ENCODE measurements around the gene AFP.

Gene AFP

DNA sequence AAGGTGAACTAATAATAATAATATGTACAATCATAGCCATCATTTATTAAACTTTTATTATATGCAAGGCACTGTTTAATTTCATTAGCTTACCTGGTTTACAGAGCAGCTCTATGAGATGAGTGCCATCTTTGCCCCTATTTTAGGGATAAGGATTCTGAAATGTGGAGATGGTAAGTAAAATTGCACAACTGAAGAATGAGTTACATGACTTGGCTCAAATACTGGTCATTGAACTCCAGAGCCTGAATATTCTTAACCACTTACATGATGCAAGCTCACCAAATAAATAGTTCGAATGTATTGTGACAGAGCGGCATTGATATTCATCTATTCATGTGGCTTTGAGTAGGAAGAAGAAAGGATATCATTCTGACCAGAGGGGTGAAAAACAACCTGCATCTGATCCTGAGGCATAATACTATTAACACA, 20.2 kb upstream of the AFP start:
- no peak for FAIRE-seq

DNA sequence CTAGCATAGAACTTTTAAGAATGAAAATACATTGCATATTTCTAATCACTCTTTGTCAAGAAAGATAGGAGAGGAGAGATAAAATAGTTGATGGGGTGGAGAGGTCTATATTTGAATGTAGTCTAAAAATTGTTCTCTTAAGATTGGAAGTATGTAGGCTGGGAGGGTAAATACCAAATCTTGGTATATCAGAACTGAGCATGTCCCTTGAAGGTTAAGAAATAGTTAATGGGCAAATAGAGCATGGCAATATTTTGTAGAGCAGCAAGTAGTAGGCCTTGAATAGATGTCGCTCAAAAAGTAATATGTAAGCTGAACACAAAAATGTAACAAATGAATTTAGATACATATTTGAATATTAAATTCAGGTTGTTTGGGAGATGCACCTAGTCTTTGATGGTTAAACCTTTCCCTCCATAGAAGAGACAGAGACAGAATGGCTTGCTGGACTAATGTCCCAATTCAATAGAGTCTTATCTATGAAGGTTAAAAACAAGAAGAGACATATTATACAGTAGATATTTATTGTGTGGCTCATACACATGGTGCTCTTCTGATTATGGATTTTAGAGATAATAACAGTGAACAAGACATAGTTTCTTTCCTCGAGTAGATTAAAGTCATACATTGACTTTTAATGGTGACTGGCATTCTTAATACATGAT, 19.5 kb upstream of the AFP start:
- no peak for FAIRE-seq

DNA sequence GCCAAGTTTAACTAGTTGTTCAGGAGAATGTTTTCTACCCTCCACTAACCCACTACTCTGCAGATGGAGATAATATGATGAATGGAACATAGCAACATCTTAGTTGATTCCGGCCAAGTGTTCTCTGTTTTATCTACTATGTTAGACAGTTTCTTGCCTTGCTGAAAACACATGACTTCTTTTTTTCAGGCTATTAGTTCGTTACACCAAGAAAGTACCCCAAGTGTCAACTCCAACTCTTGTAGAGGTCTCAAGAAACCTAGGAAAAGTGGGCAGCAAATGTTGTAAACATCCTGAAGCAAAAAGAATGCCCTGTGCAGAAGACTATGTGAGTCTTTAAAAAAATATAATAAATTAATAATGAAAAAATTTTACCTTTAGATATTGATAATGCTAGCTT, 18.7 kb upstream of the AFP start:
- FAIRE-seq: no peak

DNA sequence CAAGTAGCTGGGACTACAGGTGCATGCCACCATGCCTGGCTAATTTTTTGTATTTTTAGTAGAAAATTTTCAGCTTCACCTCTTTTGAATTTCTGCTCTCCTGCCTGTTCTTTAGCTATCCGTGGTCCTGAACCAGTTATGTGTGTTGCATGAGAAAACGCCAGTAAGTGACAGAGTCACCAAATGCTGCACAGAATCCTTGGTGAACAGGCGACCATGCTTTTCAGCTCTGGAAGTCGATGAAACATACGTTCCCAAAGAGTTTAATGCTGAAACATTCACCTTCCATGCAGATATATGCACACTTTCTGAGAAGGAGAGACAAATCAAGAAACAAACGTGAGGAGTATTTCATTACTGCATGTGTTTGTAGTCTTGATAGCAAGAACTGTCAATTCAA, 18.0 kb upstream of the AFP start:
- no peak for FAIRE-seq

DNA sequence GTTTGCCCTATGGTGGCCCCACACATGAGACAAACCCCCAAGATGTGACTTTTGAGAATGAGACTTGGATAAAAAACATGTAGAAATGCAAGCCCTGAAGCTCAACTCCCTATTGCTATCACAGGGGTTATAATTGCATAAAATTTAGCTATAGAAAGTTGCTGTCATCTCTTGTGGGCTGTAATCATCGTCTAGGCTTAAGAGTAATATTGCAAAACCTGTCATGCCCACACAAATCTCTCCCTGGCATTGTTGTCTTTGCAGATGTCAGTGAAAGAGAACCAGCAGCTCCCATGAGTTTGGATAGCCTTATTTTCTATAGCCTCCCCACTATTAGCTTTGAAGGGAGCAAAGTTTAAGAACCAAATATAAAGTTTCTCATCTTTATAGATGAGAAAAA, 17.3 kb upstream of the AFP start:
- FAIRE-seq: no peak

DNA sequence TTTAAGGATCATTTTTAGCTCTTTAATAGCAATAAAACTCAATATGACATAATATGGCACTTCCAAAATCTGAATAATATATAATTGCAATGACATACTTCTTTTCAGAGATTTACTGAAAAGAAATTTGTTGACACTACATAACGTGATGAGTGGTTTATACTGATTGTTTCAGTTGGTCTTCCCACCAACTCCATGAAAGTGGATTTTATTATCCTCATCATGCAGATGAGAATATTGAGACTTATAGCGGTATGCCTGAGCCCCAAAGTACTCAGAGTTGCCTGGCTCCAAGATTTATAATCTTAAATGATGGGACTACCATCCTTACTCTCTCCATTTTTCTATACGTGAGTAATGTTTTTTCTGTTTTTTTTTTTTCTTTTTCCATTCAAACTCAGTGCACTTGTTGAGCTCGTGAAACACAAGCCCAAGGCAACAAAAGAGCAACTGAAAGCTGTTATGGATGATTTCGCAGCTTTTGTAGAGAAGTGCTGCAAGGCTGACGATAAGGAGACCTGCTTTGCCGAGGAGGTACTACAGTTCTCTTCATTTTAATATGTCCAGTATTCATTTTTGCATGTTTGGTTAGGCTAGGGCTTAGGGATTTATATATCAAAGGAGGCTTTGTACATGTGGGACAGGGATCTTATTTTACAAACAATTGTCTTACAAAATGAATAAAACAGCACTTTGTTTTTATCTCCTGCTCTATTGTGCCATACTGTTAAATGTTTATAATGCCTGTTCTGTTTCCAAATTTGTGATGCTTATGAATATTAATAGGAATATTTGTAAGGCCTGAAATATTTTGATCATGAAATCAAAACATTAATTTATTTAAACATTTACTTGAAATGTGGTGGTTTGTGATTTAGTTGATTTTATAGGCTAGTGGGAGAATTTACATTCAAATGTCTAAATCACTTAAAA, 16.6 kb upstream of the AFP start:
- FAIRE-seq: no peak

DNA sequence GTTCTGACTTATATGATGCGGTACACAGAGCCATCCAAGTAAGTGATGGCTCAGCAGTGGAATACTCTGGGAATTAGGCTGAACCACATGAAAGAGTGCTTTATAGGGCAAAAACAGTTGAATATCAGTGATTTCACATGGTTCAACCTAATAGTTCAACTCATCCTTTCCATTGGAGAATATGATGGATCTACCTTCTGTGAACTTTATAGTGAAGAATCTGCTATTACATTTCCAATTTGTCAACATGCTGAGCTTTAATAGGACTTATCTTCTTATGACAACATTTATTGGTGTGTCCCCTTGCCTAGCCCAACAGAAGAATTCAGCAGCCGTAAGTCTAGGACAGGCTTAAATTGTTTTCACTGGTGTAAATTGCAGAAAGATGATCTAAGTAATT, 15.4 kb upstream of the AFP start:
- no peak for FAIRE-seq

DNA sequence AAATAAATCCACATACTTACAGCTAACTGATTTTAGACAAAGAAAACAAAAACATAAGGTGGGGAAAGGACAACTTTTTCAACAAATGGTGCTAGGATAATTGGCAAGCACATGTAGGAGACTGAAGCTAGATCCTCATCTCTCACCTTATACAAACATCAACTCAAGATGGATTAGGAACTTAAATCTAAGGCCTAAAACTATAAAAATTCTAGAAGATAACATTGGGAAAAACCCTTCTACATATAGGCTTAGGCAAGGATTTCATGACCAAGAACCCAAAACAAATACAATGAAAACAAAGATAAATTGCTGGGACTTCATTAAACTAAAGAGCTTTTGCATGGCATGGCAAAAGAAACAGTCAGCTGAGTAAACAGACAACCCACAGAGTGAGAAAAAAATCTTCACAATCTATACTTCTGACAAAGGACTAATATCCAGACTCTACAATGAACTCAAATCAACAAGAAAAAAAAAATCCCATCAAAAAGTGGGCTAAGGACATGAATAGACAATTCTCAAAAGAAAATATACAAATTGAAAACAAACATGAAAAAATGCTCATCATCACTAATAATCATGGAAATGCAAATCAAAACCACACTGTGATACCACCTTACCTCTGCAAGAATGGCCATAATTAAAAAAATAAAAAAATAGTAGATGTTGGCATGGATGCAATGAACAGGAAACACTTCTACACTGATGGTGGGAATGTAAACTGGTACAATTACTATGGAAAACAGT, 14.1 kb upstream of the AFP start:
- no peak for FAIRE-seq

DNA sequence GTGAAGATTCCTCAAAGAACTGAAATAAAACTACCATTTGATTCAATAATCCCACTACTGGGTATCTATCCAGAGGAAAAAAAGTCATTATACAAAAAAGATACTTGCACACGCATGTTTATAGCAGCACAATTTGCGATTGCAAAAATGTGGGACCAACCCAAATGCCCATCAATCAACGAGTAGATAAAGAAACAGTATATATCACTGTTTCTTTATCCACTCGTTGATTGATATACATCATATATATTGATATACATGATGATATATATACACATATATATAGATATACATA, 13.6 kb upstream of the AFP start:
- no peak for FAIRE-seq

DNA sequence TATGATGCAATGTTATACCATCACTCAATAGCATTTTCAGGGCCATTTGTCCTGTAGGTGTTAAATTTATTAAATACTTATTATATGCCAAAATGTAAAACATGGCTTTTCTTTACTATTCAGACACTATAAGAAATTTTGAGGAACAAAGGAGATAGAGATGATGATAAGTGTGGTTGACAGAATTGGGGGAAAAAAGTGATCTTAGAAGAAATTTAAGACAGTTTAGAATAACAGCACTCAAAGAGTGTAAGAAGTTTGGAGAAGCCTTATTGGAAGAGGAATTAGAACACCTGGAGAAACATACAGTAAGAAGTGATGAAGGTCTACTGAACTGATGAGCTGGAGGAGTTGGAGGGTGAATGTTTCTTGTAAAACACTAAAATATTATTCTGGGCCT, 12.8 kb upstream of the AFP start:
- FAIRE-seq: no peak

DNA sequence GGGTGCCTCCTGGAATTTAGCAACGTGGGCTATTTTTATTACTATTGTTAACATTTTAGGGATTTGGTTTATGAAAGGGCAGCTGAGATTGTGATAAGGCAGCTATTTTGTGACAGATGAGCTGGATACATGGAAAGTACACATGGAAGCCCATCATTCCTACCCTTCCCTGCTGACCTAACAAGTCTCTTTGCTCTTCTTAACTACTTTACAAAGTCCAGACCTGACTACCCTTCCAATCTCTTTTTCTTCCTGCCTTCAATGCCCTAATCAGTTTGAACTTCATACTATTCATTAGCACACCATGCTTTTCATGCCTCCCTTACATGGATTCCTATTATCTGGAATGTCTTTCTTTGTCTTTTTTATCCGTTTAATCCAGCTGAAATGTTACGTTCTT, 9.4 kb upstream of the AFP start:
- no peak for FAIRE-seq

DNA sequence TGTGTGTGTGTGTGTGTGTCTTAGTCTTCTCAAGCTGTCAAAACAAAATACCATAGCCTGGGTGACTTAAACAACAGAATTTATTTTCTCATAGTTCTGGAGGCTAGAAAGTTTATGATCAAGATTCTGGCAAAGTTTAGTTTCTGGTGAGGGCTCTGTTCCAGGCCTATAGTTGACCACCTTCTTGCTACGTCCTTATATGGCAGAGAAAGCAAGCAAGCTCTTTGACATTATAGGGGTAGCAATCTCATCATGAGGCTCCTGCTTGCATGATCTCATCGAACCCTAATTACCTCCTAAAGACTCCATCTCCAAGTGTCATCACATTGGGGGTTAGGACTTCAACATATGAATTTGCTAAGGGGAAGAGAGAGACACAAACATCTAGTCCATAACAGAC, 6.9 kb upstream of the AFP start:
- no peak for FAIRE-seq

DNA sequence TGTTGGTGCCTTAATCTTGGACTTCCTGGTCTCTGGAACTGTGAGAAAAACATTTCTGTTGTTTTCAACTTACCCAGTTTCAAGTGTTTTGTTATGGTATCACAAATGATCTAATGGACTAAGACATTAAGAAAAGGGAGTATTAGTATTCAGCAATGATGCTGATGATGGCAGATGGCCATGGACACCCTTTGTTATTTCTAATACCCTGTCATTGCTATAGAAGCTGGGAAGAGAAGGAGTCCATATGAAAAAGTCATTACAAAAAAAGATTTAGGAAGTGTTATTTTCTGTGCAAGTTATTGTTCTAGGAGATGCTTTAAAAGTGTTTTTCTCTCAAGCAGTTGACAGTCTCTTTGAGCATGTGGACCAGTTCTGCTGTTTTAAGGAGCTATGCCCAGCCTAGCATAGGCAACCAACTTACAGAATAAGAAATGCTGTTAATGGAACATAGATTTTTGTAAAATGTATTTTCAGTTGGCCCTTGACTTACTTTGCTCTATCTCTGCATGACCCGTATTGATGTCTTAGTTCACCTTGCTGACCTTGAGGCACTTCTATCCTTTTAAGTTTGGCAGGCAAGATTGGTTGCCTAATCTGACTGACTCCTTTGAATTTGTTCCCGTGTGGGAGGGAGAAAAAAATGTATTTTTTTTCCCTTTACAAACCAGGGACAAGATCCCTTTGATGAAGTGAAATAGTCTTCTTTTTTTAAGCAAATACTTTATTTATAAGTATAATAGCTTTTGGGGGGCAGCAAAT, 6.0 kb upstream of the AFP start:
- FAIRE-seq: no peak

DNA sequence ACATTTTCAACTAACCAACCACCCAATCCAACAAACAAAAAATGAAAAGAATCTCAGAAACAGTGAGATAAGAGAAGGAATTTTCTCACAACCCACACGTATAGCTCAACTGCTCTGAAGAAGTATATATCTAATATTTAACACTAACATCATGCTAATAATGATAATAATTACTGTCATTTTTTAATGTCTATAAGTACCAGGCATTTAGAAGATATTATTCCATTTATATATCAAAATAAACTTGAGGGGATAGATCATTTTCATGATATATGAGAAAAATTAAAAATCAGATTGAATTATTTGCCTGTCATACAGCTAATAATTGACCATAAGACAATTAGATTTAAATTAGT, 4.2 kb upstream of the AFP start:
- FAIRE-seq: no peak

DNA sequence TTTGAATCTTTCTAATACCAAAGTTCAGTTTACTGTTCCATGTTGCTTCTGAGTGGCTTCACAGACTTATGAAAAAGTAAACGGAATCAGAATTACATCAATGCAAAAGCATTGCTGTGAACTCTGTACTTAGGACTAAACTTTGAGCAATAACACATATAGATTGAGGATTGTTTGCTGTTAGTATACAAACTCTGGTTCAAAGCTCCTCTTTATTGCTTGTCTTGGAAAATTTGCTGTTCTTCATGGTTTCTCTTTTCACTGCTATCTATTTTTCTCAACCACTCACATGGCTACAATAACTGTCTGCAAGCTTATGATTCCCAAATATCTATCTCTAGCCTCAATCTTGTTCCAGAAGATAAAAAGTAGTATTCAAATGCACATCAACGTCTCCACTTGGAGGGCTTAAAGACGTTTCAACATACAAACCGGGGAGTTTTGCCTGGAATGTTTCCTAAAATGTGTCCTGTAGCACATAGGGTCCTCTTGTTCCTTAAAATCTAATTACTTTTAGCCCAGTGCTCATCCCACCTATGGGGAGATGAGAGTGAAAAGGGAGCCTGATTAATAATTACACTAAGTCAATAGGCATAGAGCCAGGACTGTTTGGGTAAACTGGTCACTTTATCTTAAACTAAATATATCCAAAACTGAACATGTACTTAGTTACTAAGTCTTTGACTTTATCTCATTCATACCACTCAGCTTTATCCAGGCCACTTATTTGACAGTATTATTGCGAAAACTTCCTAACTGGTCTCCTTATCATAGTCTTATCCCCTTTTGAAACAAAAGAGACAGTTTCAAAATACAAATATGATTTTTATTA, 3.6 kb upstream of the AFP start:
- no peak for FAIRE-seq

DNA sequence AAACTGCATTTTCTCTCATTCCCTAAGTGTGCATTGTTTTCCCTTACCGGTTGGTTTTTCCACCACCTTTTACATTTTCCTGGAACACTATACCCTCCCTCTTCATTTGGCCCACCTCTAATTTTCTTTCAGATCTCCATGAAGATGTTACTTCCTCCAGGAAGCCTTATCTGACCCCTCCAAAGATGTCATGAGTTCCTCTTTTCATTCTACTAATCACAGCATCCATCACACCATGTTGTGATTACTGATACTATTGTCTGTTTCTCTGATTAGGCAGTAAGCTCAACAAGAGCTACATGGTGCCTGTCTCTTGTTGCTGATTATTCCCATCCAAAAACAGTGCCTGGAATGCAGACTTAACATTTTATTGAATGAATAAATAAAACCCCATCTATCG, 2.9 kb upstream of the AFP start:
- no peak for FAIRE-seq

DNA sequence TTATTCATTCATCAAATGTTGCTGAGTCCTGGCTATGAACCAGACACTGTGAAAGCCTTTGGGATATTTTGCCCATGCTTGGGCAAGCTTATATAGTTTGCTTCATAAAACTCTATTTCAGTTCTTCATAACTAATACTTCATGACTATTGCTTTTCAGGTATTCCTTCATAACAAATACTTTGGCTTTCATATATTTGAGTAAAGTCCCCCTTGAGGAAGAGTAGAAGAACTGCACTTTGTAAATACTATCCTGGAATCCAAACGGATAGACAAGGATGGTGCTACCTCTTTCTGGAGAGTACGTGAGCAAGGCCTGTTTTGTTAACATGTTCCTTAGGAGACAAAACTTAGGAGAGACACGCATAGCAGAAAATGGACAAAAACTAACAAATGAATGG, 1.7 kb upstream of the AFP start:
- FAIRE-seq: no peak

DNA sequence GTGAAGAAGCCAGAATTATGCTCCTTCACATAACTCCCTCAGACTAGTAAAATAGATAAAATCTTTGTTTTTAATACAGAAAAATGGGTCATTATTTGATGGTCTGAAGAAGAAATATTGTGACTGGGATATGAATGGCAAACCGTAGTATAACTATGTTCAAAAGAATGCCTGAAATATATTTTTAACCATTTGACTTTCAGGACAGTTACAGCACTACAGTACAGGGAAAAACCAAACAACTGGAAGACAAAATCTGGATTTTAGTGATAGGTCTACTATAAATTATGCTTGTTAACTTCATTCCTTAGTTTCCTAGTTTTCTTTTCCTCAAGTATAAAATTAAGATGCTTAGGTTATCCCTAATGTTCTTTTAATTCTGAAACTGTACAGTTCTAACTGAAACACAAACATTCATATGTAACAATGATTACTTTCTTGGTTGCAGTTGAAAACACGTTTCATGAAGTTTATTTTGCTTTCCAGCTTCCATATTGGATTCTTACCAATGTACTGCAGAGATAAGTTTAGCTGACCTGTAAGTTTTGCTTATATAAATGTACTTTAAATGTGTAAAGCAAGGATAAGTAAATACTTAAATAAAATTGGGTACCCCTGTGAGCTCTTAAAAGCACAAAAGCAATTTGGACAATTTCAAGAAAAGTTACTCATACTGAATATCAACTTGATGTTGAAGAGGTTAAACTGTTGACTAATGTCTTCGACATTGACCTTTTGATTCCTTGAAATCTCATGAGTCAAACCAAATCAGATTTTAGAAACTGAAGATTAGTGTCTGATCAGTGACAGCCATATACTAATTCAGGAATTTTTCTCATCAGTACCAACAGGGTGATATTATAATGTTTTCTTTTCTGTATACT, 895 bp downstream of the AFP start:
- no peak for FAIRE-seq

DNA sequence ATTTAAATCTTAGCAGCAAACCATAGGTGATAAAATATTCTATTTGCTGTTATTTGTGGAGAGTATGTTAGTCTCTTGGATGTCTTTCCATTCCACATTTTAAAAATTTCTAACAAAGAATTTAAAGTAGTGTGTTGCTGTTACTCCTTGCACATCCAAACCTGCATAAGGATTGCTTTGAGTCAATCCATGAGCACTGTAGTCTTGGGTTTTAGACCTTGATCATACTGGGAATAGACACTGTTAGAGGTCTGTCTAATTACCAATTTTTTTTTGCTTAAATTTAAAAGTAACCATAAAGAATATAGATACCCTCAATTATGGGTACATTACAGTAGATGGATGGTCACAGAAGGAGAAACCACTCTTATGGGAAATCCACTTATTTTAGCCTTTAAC, 1.5 kb downstream of the AFP start:
- no peak for FAIRE-seq

DNA sequence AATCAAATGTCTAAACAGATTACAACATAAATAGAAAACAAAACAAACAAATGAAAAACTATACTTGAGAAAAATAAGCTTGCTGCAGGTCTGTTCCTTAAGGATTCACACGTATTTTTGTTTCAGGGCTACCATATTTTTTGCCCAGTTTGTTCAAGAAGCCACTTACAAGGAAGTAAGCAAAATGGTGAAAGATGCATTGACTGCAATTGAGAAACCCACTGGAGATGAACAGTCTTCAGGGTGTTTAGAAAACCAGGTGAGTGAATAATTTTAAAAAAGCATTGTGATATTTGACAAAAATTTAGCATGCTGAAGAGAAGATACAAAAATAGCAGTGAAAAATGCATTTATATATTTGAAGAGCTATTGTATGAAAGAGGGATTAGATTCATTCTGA, 2.0 kb downstream of the AFP start:
- no peak for FAIRE-seq

DNA sequence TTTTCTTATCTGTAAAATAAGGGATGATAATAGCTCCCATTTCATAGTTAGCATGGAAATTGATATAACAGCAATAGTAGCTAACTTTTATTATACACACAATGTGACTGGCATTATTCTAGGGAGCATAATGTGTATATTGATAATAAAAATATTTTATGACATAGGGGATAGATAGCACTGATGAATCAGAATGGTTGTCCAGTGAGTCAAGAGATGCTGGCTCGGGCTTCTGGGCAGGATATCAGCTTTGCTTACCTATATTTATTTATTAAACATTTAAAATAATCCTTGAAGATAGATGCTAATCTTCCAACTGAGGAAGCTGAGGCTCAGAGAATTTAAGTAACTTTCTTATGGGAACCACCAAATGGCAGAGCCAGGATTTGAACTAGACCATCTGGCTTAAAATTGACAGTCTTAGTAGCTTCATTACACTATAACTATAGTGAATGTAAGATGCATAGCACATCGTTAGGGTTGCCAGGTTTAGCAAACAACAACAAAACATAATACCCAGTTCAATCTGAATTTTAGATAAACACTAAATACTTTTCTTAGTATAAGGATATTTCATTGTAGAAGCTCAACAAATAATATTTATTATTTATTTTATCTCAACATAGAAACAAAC, 2.7 kb downstream of the AFP start:
- no peak for FAIRE-seq
